Amygdala (tissue), 56 donors: ENCODE results near the gene CSNK2A1.
"Not testable (repeated sequence)": the region's sequence is repeated elsewhere in the genome, so short reads cannot be mapped to it uniquely, and the experiment has no call there.

Experiments
- DNase-seq, 56 donors: peaks; one replicate each; lab custom pipeline; 2025; lab: John Stamatoyannopoulos, UW

The CSNK2A1 gene

DNA sequence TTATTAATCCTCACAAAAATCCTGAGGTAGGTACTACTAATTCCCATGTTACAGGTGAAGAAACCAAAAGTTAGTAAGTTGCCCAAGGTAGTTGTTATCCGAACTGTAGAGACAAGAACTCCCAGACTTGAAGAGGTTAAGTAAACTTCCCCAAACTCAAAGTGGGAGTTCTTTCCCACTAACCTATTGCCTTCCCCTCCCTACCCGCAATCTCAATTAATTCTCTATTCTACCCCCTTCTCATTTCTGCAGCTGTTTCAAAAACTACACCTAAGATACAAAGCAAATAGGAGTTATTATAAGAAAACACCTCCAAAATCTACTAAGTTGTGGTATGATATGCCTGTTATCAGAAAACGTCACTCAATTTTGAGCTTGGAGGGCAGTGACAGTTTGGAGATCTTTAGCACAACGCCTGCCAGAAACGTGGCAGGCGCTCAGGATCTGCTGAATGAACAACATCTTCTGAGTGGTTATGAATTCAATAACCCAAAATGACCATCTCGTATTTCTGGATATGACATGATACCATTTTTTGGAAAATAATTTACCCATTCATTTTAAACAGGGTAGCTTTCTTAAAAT lies 7.1 kb downstream of the CSNK2A1 start:
- DNase-seq, result no peak

DNA sequence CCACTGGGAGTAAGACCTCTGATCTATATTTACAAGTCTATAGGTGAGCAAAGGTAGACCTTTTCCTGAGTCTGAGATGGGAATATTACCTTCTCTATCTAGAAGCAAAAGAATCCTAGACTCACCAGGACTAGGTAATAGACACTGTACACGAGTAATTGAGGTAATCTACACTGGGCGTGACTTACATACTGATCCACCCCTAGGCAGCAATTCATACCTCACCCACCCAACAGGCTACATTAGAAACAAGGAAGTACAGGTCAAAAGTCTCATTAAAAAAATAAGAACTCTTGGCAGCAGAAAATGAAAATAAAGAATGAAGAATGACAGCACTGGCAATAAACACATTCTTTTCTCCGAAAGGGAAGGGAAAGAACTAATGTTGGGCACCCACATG lies 7.6 kb downstream of the CSNK2A1 start:
- no peak for DNase-seq

DNA sequence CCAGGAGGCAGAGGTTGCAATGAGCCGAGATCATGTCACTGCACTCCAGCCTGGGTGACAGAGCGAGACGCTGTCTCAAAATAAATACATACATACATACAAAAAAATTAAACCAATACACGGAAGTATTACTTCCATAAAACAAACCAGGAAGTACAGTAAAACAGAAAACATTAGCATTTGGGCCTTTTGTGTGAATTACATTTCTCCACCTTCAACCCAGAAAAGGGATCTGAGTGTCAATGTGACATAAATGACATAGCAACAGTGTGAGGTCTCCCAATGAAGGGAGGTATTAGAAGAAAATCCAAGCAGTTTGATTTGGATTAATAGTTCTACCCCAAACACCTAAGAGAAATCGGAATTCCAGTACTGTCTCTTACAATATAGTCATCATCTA lies 10.1 kb downstream of the CSNK2A1 start:
- no peak for DNase-seq

GRCh38 chr20:532530-532929 lies 11.1 kb downstream of the CSNK2A1 start:
- DNase-seq, result no peak

DNA sequence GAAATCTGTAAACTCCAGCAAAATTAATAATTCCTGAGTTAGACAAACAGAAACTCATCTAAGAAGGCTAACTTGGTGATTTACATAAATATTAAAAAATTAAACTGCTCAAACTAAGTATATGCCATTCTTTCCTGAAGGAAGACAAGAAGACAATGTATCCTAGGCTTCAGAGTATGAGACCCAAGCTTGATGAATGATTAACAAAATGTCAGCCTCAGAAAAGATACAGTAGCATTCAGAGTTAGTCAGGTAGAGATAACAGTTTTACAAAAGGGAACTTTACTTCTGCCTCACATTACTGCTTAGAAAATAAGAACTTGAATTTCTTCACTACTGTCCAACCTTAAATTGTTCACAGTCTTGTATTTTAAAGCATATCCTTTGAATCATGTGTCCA lies 12.0 kb downstream of the CSNK2A1 start:
- DNase-seq, result no peak

GRCh38 chr20:530321-530720 lies 13.3 kb downstream of the CSNK2A1 start:
- no peak for DNase-seq

DNA sequence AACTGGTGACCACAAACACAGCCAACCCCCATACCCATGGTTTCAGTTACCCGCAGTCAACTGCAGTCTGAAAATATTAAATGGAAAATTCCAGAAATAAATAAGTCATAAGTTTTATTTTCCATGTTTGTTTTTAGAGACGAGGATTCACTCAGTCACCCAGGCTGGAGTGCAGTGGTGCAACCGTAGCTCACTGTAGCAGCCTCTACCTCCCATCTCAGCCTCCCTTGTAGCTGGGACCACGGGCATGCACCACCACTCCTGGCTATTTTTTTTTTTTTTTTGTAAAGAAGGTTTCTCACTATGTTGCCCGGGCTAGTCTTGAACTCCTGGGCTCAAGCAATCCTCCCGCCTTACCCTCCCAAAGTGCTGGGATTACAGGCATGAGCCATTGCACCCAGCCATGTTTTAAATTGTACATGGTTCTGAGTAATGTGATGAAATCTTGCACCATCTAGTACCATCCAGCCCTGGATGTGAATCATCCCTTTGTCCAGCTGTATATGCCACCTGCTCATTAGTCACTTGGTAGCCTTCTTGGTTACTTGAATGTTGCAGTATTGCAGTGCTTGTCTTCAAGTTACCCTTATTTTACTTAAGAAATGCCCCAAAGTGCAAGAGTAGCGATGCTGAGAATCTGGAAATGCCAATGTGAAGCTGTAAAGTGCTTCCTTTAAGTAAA lies 14.5 kb downstream of the CSNK2A1 start:
- DNase-seq, result peak in 2 of 56 donors; percentile 2 to 8

- DNase-seq, result no peak
These were observed 16.1 kb downstream of the CSNK2A1 start for GRCh38 chr20:527571-527886.

GRCh38 chr20:521860-522259 lies 21.7 kb downstream of the CSNK2A1 start:
- no peak for DNase-seq

GRCh38 chr20:519999-520398 lies 23.6 kb downstream of the CSNK2A1 start:
- no peak for DNase-seq

DNA sequence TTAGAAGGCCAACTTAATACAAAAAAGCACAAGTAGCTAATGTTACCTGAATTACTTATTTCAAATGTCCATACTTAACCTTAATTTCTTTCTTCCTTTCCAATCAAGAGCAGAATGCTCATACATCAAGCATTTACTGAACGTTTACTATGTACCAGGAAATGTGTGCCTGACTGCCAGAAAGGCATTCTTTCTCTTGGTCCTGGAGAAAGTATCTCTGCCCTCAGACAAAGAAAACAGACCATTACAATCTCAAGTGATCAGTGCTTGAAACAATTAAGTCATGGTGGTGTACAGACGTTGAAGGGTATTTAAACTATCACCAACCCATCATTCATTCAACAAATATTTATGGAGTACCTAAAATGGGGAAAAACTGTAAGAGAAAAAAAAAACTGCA lies 26.4 kb downstream of the CSNK2A1 start:
- no peak for DNase-seq

- no peak for DNase-seq
These were observed 26.8 kb downstream of the CSNK2A1 start for GRCh38 chr20:516799-517198.

- no peak for DNase-seq
These were observed 27.9 kb downstream of the CSNK2A1 start for GRCh38 chr20:515696-516095.

GRCh38 chr20:513429-513828 lies 30.2 kb downstream of the CSNK2A1 start:
- no peak for DNase-seq

- not testable (repeated sequence) for DNase-seq
These were observed 33.1 kb downstream of the CSNK2A1 start for GRCh38 chr20:510328-511057.

- DNase-seq, result not testable (repeated sequence)
These were observed 35.2 kb downstream of the CSNK2A1 start for GRCh38 chr20:508364-508787.

GRCh38 chr20:507761-508332 lies 35.7 kb downstream of the CSNK2A1 start:
- no peak for DNase-seq

DNA sequence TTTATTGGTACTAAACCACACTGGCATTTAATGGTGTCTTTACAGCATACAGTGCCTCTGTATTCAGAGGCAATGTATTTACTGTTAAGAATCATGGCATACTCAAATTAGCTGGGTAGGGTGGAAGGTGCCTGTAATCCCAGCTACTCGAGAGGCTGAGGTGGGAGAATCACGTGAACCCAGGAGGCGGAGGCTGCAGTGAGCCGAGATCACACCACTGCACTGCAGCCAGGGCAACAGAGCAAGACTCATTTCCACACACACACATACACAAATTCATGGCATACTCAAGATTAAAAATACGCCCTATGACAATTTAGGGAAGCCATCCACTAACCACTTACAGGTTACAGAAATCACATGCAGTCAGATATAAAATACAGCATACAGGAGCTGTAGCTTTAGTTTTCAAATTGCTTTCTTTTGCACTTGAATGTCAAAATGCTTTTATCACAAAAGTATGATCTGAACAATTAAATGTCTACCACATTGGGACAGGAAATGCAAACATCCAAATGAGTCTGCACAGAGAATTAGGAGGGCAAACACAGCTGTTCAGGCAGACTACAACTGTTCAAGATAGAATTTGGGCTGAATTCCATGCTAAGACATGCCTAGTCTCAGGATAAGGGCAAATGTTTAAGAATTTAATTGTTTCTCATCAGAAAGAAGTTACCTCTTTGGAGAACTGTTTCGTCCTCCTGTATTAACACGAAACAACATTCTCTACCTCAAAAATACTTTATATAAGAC lies 36.4 kb downstream of the CSNK2A1 start:
- no peak for DNase-seq

DNA sequence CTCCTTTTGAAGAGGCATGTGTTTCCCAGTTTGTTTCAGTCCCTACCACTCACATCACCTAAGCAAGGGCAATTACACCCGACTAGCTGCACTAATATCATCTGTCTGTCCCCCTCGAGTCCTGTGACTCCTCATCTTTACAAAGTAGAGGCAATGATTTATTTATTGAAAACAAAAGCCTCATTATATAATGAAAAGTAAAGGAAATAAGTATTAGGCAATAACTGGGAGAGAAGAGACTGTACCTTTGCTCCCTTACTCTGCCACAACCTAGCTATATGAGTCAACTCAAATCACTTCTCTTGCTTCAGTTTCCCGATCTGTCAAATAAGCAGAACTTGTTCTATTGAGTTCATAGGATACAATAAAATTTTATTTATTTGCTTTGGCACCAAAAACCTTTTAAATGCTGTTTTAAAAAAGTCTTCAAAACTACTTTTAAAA lies 38.9 kb downstream of the CSNK2A1 start:
- no peak for DNase-seq

DNA sequence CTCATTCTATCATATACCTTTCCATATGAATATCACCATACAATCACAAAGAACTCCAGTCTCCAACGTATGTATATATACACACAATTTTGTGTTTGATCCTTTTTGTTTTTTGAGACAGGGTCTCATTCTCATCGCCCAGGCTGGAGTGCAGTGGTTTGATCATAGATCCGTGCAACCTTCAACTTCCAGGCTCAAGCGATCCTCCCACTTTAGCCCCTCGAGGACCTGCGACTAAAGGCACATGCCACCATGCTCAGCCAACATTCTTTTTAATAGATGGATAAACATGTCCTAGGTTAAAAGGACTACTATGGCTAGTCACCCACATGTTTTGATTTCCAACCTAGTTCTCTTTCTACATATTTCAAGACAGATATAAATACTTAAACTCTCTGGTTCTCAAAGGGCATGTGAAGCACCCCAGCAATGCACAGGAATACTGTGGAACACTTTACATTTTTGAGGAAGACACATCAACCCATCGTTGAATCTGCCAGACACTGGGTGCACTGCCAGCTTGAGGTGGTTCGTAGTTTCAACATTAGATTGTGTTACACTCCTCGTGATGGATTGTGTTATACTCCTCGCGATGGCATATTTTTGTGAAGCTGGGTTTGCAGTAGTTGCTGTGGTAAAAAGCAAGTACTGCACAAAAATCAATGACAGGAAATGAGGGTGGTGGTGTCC lies 40.4 kb downstream of the CSNK2A1 start:
- no peak for DNase-seq
